Muscle layer of duodenum (tissue), 2 donors: ENCODE measurements around the gene CCDC142.
"Not testable (repeated sequence)": the region's sequence is repeated elsewhere in the genome, so short reads cannot be mapped to it uniquely, and the experiment has no call there.

ENCODE experiments used
- H3K27ac ChIP-seq: one replicate; pipeline ENCODE4 v1.7.0; 2013; ENCODE audit warnings: mild to moderate bottlenecking, low read length
- H3K27me3 ChIP-seq: one replicate; pipeline ENCODE4 v1.7.0; 2013; ENCODE audit warnings: low read depth, mild to moderate bottlenecking, control low read depth, low read length
- H3K36me3 ChIP-seq, 2 donors: one replicate each; pipeline ENCODE4 v1.7.0; 2013; ENCODE audit warnings: low read length in 2 of 2, control low read depth in 1 of 2, mild to moderate bottlenecking in 1 of 2; ENCODE audit not compliant: insufficient read depth in 2 of 2, control insufficient read depth in 1 of 2
- H3K4me1 ChIP-seq, 2 donors: one replicate each; pipeline ENCODE4 v1.7.0; 2013; ENCODE audit warnings: low read length in 2 of 2, mild to moderate bottlenecking in 2 of 2, control low read depth in 1 of 2, moderate library complexity in 1 of 2; ENCODE audit not compliant: insufficient read depth in 2 of 2, control insufficient read depth in 1 of 2
- H3K4me3 ChIP-seq, 2 donors: one replicate each; pipeline ENCODE4 v1.7.0; 2013; ENCODE audit warnings: low read length in 2 of 2, low read depth in 1 of 2, mild to moderate bottlenecking in 1 of 2
- H3K9me3 ChIP-seq, 2 donors: one replicate each; pipeline ENCODE4 v1.7.0; 2013; ENCODE audit warnings: low read length in 2 of 2, control low read depth in 1 of 2, mild to moderate bottlenecking in 1 of 2; ENCODE audit not compliant: control insufficient read depth in 1 of 2
- donor health status: healthy.

The CCDC142 gene

DNA sequence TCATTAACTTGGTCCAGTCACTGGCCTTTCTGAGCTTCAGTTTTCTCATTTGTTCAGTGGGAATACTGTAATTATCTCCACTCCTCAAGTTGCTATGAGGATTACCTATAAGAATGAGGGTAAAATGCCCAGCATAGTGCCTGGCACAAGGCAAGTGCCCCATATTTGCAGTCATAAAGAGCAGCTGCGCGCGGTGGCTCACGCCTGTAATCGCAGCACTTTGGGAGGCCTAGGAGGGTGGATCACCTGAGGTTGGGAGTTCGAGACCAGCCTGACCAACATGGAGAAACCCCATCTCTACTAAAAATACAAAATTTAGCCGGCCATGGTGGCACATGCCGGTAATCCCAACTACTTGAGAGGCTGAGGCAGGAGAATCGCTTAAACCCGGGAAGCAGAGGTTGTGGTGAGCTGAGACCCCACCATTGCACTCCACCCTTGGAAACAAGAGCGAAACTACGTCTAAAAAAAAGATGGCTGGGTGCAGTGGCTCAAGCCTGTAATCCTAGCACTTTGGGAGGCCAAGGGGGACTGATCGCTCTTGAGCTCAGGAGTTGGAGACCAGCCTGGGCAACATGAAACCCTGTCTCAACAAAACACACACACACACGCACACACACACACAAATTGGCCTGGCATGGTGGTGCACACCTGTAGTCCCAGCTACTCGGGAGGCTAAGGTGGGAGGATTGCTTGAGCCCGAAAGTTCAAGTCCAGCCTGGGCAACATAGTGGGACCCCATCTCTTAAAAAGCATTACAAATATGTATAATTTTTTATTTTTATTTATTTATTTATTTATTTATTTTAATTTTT is 40.1 kb downstream of the CCDC142 start:
- not testable (repeated sequence) for H3K27me3 ChIP-seq, H3K36me3 ChIP-seq, H3K9me3 ChIP-seq
- Histone ChIP-seq H3K4me1 (peaks cover 11 to 33% of the 10 kb centered on the region in 2 donors), H3K27ac (peak overlapping the region; percentile 63), H3K4me3 (peak overlapping the region; percentile 50 to 70)

DNA sequence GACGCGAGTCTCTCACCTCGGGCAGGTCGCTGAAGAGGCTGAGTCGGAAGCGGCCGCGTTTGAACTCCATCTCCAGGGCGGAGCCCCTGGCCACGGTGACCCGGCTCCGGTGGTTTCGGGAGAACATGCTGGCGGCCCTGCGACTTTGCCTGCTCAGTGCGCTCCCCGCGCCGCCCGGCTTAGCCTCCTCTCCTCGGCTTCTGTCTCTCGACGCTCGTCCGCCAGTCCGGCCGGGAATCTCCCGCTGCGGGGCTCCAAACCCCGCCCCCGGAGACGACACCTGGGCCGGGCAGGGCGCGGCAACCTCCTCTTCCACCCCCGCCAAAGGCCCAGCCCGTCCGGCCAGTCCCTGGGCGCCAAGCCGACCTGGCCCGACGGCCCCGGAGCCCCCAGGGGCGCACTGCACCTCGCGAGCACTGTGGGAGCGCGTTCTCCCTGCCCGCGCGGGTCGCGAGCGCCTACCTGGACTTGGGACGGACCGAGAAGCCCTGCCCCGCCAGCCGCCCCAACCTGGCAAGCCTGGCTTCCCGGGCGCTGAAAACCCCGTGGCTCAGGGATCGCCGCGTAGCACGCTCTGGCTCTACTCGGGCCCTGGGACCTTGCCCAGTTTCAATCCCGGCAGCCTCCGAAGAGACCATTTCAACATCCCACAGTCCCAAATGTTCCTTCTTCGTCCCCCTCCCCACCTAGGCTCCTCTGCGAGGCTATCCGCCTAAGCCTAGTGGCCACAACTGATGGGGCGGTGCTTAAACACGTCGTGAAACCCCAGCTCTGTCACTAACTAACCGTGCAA is 40.9 kb downstream of the CCDC142 start, which contains the start of gene RTKN:
Gene RTKN, minus strand, starts transcription at position 248 of the 793 bp plus-strand sequence. Its CDS starts 121 bp downstream, at position 127.
- H3K4me3 ChIP-seq, result peak within 1 kb of the TSS; percentile 69 to 70
- peaks cover 11 to 39% of the 10 kb centered on the region in 2 donors for H3K4me1 ChIP-seq
- no peaks in the 10 kb centered on the region for H3K9me3 ChIP-seq
- peak within 1 kb of the TSS; percentile 91 for H3K27ac ChIP-seq
- H3K27me3 ChIP-seq, result peaks cover 7% of the 10 kb centered on the region
- no peaks in the 10 kb centered on the region for H3K36me3 ChIP-seq

DNA sequence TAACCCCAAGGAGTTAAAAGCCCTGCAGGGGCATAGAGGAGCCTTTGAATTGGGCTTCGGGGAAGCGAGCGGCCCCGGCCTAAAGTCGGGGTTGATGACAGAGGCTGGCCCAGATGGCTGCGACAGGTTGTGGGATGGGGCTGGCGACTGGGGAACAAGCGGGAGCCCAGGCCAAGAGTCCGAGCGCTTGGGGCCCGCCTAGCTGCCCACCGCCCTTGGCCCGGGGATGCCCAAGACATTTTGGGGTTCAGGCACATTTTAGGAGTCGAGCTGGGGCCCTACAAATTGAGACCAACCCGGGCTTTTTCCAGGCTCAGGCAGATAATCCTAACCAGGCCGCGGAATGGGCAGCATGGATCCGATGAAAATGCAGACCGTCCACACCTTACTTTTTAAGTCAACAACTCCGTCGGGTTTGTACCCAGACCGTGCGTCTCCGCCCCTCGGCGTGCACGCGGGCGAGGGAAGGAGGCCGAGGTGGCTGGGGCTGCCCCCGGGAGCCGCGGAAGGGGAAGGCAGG is 41.6 kb downstream of the CCDC142 start:
- Histone ChIP-seq H3K4me1 (peaks cover 11 to 45% of the 10 kb centered on the region in 2 donors), H3K27ac (peak overlapping the region; percentile 91), H3K27me3 (peaks cover 7% of the 10 kb centered on the region), H3K36me3 (no peaks in the 10 kb centered on the region), H3K4me3 (peak overlapping the region; percentile 69 to 70), H3K9me3 (no peaks in the 10 kb centered on the region)

DNA sequence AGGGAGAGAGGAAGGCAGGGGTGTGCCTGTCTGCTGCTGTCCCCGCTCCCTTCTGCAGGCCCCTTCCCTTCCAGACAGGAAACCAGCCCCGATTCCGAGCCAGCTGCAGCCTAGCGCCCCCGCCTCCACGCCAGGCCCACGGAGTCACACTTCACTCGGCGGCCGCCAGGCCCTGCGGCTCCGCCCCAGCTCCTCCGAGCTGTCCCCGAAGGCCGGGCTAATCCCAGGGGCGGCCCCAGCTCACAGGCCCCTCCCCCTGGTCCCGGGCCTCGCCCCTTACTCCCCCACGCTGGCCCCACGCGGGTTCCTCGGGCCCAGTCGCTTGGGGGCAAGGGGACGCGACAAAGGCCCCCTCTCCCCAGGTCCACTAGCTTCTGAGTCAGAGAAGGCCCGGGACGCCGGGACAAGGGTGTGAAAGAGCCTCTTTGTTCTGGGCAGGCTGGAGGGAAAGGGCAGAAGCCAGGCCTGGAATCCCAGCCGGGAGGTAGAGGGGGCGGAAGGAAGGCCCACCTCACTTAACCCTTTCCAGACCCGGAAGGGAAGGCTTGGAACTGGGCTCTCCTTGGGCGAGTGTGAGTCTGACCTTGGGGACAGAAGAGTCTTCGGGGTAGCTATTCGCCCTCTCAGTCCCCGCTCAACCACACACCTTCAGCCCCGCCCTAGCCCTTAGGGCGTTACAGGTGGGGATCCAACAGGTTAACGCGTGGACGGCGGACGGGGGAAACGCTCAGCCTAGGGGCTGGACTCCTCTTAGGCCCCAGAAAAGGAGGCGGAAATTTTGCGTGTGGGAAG is 42.2 kb downstream of the CCDC142 start:
- Histone ChIP-seq H3K27me3 (peaks cover 7% of the 10 kb centered on the region), H3K4me1 (peaks cover 11 to 46% of the 10 kb centered on the region in 2 donors), H3K4me3 (peak overlapping the region; percentile 69 to 70), H3K36me3 (no peaks in the 10 kb centered on the region), H3K9me3 (no peaks in the 10 kb centered on the region), H3K27ac (peak overlapping the region; percentile 91)

DNA sequence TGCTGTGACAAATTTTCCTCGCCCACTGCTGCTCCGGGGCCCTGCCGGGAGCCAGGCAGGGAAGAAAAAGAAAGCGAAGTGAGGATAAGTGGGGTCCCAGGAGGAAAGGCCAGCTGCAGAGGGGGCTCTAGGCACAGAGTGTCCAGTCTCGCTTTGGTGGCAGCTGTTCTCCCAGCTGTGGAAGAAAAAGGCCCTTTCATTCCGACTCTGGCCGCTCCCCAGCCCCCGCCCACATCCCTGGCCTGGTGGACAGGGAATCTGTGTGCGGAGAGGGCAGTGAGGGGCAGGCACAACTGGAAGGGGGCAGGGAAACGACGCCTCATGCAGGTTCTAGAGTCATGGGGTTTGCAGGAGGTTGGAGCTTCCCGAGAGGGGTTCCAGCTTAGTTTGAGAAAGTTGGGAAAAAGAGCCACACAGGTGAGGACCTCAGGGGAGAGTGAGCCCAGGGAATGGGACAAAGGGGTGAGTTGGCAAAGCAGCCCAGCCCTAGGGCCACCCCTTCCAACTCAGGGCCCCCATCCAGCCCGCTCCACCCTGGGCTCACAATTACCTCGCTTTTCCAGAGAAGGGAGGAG is 42.9 kb downstream of the CCDC142 start:
- H3K4me1 ChIP-seq, result peaks cover 11 to 46% of the 10 kb centered on the region in 2 donors
- no peaks in the 10 kb centered on the region for H3K36me3 ChIP-seq
- H3K27me3 ChIP-seq, result peaks cover 7% of the 10 kb centered on the region
- no peaks in the 10 kb centered on the region for H3K9me3 ChIP-seq
- peak overlapping the region; percentile 72 for H3K27ac ChIP-seq
- peak overlapping the region; percentile 69 to 70 for H3K4me3 ChIP-seq

DNA sequence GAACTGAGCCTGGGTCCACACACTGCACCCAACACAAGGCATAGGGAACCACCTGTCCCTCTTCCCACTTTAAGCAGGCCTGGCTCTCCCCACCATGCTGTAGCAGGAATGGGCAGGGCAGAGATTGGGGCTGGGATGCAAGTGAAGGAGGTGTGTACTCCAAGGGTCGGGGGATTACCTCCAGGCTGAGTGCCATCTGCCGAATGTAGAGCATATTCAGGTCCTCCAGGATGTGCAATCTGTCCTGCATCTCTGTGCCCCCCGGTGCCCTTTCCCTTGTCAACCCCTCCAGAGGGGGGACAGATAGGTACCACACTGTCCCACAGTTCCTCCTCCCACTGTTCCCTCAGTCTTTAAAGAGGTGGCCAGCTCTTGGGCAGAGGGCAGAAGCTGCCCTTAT is 43.4 kb downstream of the CCDC142 start:
- H3K4me3 ChIP-seq, result peak overlapping the region; percentile 69 to 70
- peak overlapping the region; percentile 72 for H3K27ac ChIP-seq
- no peaks in the 10 kb centered on the region for H3K9me3 ChIP-seq
- H3K4me1 ChIP-seq, result peaks cover 11 to 46% of the 10 kb centered on the region in 2 donors
- H3K27me3 ChIP-seq, result peaks cover 7% of the 10 kb centered on the region
- no peaks in the 10 kb centered on the region for H3K36me3 ChIP-seq

DNA sequence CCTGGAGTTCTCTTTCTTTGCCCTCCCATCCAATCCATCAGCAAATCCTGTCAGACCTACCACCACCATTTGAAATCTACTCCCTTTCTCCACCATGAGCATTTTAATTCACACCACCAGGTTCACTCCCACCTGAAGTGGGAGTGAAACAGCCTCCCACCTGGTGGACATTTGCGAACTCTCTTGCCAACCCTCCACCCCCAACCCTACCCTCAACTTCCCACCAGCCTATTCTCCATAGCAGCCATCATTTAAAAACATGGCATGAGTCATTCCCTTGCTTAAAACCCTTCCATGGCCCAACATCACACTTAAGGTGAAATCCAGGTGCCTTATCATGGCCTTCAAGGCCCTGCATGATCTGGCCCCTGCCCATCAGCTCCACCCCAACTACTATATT is 44.5 kb downstream of the CCDC142 start:
- H3K27me3 ChIP-seq, result peaks cover 7% of the 10 kb centered on the region
- H3K4me3 ChIP-seq, result peak overlapping the region; percentile 69 to 70
- H3K4me1 ChIP-seq, result peaks cover 11 to 46% of the 10 kb centered on the region in 2 donors
- no peak overlapping the region for H3K27ac ChIP-seq
- H3K9me3 ChIP-seq, result no peaks in the 10 kb centered on the region
- no peaks in the 10 kb centered on the region for H3K36me3 ChIP-seq

DNA sequence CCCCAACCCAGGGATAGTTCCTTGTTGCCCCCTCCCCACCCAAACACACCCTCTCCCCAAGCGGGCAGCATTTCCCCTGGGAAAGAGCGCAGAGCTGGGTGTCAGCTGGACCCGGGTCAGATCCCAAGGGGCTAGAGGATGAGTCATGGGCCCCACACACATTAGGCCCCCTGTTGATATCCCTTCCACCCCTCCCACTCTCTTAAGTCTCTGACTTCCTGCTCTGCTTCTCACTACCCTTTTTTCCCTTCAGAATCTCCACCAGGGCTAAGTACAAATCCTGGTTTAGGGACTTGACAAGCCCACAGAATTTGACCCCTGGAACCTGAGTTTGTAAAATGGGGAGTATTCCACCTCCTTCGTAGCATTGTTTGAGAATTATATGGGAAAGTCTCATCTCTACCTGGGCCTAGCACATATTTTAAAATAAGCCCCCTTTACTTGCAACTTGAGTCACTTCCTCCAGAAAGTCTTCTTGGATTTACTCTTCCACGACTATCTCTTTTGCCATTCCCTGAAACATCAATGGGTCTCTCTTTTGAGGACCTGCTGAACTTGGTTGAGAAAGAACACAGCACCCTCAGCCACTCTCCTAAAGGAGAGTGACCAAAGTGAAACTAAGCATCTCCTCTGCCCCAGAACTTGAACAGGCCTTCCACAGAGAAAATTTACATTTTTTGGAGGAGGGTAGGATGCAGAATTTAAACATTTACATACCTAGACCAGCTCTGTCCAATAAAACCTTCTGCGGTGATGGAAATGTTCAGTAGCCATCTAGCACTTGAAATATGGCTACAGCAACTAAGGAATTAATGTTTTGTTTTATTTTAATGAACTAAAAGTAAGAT is 45.7 kb downstream of the CCDC142 start:
- Histone ChIP-seq H3K36me3 (peaks cover 0 to 6% of the 10 kb centered on the region in 2 donors), H3K4me3 (peak overlapping the region in 1 of 2 donors; percentile 11), H3K9me3 (no peaks in the 10 kb centered on the region), H3K27me3 (peaks cover 2% of the 10 kb centered on the region), H3K4me1 (peaks cover 11 to 46% of the 10 kb centered on the region in 2 donors), H3K27ac (no peak overlapping the region)

DNA sequence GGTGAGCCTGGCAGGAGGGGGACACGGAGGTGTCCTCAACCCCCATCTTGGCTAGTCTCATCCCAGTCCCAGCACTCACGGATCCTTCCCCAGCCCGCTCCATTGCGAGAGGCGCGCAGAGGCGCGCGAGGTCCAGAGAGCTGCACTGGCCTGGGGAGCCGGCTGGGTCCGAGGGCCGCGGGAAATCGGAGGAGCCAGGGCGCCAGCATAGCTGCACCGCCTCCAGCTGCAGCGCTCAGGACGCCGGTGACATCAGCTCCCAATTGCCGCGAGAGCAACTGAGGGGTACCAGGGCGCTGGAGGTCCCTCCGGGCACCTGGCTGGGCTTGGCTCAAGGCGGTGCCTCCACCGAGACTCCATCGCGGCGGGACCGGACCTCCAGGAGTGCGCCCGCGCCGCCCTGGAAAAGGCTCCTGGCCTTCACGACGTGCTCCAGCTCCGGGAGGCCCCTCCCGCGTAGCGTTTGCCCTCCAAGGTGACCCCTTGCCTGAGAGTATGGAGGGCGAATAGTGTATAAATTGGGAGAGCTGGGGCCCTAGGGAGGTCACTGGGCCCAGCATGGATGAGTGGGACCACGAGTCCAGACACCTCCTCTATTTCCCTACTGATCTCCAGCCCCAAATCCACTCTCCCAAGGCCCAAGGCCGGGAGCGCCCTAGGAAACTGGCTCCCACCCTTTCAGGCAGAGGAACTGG is 46.5 kb downstream of the CCDC142 start:
- Histone ChIP-seq H3K36me3 (peaks cover 0 to 14% of the 10 kb centered on the region in 2 donors), H3K4me3 (peak overlapping the region in 1 of 2 donors; percentile 11), H3K27ac (no peak overlapping the region), H3K9me3 (no peaks in the 10 kb centered on the region), H3K4me1 (peaks cover 11 to 44% of the 10 kb centered on the region in 2 donors), H3K27me3 (no peaks in the 10 kb centered on the region)
